Esophagus squamous epithelium (tissue), 4 donors: ENCODE results near the gene ERC2.

Experiments
- POLR2A ChIP-seq, 4 donors: fragments of 450-650 bp; IDR thresholded peaks; one replicate each; pipeline ENCODE4 v1.6.1; 2017; ENCODE audit warnings: antibody characterized with exemption in 4 of 4, mild to moderate bottlenecking in 4 of 4, moderate library complexity in 3 of 4
- TF ChIP-seq, protein P1 (sequence below), 6 experiments: fragments of 450-650 bp in 4 of 6; fragments of 200-600 bp in 2 of 6; sonication (generic) in 2 of 6; IDR thresholded peaks; one replicate each; pipeline ENCODE4 v1.5.1; 2016 to 2019; ENCODE audit warnings: antibody characterized with exemption in 6 of 6, mild to moderate bottlenecking in 4 of 6, moderate library complexity in 4 of 6

DNA sequence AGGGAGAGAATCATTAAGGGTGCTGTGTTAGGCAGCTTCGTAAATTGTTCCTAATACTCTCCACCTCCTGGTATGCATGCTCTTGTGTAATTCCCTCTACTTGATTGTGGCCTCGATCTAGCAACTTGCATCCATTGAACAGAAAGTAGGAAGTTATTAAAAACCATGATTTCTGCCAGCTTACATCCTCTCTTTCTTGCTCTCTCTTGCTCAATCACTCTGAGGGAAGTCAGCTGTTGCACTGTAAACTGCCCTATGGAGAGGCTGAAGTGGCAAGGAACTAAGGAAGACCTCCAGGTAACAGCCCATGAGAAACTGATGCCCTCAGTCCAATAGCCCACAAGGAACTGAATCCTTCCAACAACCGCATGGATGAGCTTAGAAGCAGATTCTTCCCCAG is 92.6 kb downstream of the ERC2 start:
- TF ChIP-seq, protein P1, sequence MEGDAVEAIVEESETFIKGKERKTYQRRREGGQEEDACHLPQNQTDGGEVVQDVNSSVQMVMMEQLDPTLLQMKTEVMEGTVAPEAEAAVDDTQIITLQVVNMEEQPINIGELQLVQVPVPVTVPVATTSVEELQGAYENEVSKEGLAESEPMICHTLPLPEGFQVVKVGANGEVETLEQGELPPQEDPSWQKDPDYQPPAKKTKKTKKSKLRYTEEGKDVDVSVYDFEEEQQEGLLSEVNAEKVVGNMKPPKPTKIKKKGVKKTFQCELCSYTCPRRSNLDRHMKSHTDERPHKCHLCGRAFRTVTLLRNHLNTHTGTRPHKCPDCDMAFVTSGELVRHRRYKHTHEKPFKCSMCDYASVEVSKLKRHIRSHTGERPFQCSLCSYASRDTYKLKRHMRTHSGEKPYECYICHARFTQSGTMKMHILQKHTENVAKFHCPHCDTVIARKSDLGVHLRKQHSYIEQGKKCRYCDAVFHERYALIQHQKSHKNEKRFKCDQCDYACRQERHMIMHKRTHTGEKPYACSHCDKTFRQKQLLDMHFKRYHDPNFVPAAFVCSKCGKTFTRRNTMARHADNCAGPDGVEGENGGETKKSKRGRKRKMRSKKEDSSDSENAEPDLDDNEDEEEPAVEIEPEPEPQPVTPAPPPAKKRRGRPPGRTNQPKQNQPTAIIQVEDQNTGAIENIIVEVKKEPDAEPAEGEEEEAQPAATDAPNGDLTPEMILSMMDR (IDR thresholded peaks at IDR 0.05): no peak
- no peak for TF ChIP-seq POLR2A (IDR thresholded peaks at IDR 0.05)
